ENCODE measurements around the gene CDH7. TPM values are rescaled to one million over a fixed set of nuclear protein-coding genes. Genes with fewer than 3 reads are reported as not detected.

Gene CDH7
- total and polyA plus RNA-seq, 2 of the 13 experiments (the other 11 are each of a cell fraction or from before 2014, with no cell fraction given) = not detected

GRCh38 chr18:65901522-65901921, 150.7 kb downstream of the CDH7 start:
- Histone ChIP-seq H3K27me3 (ENCODE audit: control insufficient read depth in 1 of 2, insufficient read depth in 2 of 2, low read length in 2 of 2) (no peaks in the 10 kb centered on the region), H3K4me1 (ENCODE audit: insufficient read depth, low read length) (no peaks in the 10 kb centered on the region), H4K20me1 (ENCODE audit: insufficient read depth, low read length) (no peaks in the 10 kb centered on the region), H3K4me2 (ENCODE audit: low read depth, low read length) (no peak overlapping the region), H3K27ac (ENCODE audit: extremely low read length, insufficient read depth, low read length) (no peak overlapping the region), H3K9ac (ENCODE audit: insufficient read depth, low read depth, low read length) (no peak overlapping the region), H3K9me3 (ENCODE audit: low read length) (no peaks in the 10 kb centered on the region), H3K36me3 (replicated peaks in 1 of 2; ENCODE audit: control insufficient read depth in 1 of 2, insufficient read depth in 2 of 2, low read length in 2 of 2) (no peaks in the 10 kb centered on the region), H2AFZ (ENCODE audit: low read length) (no peak overlapping the region), H3K4me3 (replicated peaks in 1 of 3; ENCODE audit: insufficient read depth in 1 of 3, low read depth in 2 of 3, low read length in 3 of 3) (no peak overlapping the region), H3K79me2 (ENCODE audit: insufficient read depth, low read length) (no peaks in the 10 kb centered on the region)
- TF ChIP-seq MTF2 (CRISPR knock-in tag; IDR thresholded peaks at IDR 0.05; ENCODE audit: borderline replicate concordance) (no peak), KMT2B (CRISPR knock-in tag; IDR thresholded peaks at IDR 0.05) (no peak), EED (CRISPR knock-in tag; IDR thresholded peaks at IDR 0.05) (no peak), ZNF207 (IDR thresholded peaks at IDR 0.05; ENCODE audit: borderline replicate concordance) (no peak), ZNF564 (CRISPR knock-in tag; IDR thresholded peaks at IDR 0.05) (no peak), IKZF1 (IDR thresholded peaks at IDR 0.05) (no peak), PRDM15 (CRISPR knock-in tag; IDR thresholded peaks at IDR 0.05) (no peak), ZMYM4 (CRISPR knock-in tag; IDR thresholded peaks at IDR 0.05) (no peak), TEF (CRISPR knock-in tag; IDR thresholded peaks at IDR 0.05) (no peak), ZSCAN31 (CRISPR knock-in tag; IDR thresholded peaks at IDR 0.05; ENCODE audit: low read depth) (no peak), THYN1 (CRISPR knock-in tag; IDR thresholded peaks at IDR 0.05; ENCODE audit: borderline replicate concordance, low read depth) (no peak), ZFAT (CRISPR knock-in tag; conservative IDR thresholded peaks at IDR 0.05) (no peak), ZSCAN12 (CRISPR knock-in tag; IDR thresholded peaks at IDR 0.05) (no peak), ZNF430 (CRISPR knock-in tag; IDR thresholded peaks at IDR 0.05) (no peak), RFXANK (CRISPR knock-in tag; IDR thresholded peaks at IDR 0.05) (no peak), GRHL1 (CRISPR knock-in tag; conservative IDR thresholded peaks at IDR 0.05) (no peak)
- intact Hi-C loops (cut with micrococcal nuclease; ENCODE audit: unreplicated experiment) = no loop called here
- CTCF ChIA-PET (ENCODE audit: low intra/inter-chr PET ratio, low total read pairs) = no interaction called here
- FAIRE-seq = no peak
- POLR2A ChIA-PET = no interaction called here
- DNase-seq (ENCODE audit: low spot score) = no peak
- 0% methylated on average over 1 of the region's 1 CpG for WGBS (ENCODE audit: low lambda C conversion rate)
- no TSS peak for BruUV-seq (replicated peaks)
- in situ Hi-C loops (cut with HindIII; ENCODE audit: extremely low pct_ligation_motif_present, low pct_unique_long_range_greater_than_20kb) = no loop called here
- no peak for ATAC-seq

All from HepG2 (cell line).